GM18508 (cell line): Measurements from ENCODE around the gene WDR83.
"Not testable (repeated sequence)": the region's sequence is repeated elsewhere in the genome, so short reads cannot be mapped to it uniquely, and the experiment has no call there.

Experiments used
- ATAC-seq: cut with Tn5 transposase; IDR thresholded peaks from one replicate; pipeline ENCODE4 v1.9.1; 2021; ENCODE audit warnings: moderate number of reproducible peaks; ENCODE audit not compliant: insufficient read depth, unreplicated experiment

Gene WDR83

DNA sequence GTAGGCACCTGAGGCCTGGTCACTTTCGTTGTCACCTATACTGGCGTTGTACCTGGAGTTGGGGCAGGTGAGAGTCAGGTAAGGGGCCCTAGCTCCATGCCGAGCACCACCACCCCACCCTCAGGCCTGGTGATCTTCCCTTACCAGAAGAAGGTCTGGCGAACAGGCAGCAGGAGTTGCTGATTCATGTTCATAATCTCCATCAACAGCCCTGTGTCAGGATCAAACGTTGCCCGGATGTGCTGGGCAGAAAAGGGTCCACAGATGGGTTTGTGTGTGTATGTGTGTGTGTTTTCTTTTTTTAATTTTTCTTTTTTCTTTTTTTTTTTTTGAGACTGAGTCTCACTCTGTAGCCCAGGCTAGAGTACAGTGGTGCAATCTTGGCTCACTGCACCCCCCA lies 14.4 kb upstream of the WDR83 start:
- no peak for ATAC-seq

DNA sequence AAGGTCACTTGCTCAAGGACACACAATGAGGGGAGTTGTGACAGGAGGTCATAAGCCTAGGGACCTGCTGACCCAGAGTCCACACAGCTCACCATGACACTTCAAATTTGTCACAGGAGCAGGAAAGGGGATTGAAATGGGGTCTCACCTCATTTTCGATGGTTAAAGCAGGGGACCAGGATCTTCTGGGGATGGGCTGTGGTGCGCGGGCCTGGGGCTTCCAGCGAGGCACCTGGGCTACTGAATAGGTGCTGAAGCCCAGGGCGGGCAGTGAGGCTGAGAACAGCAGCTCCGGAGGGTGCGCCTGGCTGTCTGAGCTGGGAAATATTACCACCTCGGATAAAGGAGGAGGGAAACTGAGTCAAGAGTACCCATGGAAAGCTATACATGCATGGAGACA lies 11.1 kb upstream of the WDR83 start:
- no peak for ATAC-seq

DNA sequence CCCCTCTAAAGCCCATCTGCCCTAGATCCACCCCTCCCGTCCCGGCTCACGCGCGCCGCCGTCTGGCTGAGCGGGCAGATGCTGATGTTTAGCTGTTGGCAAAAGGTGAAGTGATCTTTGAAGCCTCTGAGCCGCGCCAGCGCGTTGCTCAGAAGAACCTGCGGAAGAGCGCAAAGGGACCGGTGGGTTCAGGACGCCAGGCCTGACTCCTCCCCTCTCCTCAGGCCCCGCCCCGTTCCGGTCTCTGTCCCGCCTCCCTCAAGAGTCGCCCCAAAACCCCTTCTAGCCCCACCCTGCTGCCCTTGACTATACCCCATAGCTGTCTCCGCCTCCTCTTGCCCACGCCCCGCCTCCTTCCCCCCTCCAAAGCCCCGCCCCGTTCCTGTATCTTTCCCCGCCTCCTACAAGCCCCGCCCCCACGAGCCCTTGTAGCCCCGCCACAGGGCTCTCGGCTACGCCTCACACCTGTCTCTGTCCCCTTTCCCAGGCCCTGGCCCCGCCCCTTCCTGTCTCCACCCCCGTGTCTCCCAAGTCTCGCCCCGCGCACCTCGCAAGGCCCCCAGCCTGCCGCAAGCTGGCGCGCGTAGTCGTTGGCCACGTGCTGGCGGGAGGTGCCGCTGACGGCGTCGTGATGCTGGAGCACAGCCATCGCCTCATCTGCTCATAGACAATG lies 9.6 kb upstream of the WDR83 start:
- ATAC-seq = no peak

DNA sequence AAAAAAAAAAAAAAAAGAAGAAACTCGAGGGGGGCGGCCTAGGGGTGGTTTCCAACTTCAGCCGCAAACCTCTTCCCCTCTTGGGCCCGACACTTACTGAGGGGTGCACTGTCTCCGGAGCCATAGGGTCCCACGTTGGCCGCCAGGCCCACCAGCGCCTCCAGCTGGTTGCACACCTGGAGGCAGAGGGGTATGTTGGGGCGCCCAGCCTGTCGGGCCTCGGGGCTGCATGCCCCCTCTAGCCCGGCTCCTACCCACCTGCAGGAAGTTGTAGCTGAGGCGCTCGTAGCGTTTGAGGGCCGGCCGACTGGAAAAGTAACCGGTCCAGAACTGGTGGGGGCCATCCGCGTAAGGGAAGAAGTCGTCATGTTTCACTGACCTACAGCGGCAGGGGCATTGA lies 8.6 kb upstream of the WDR83 start:
- no peak for ATAC-seq

DNA sequence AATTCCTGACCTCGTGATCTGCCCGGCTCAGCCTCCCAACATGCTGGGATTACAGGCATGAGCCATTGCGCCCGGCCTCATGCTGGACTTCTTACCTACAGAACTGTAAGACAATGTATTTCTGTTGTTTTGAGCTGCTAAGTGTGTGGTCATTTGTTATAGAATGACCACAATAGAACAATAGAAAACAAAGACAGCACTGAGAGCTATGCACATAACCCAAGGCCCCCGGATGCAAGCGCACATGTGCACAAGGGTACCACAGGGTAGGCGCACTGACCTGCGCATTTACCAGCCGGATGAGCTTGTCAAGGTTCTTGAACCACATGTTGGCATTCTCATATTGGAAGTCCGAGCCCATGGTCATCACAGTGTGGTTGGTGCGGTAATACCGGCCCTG lies 5.6 kb upstream of the WDR83 start:
- ATAC-seq = no peak

DNA sequence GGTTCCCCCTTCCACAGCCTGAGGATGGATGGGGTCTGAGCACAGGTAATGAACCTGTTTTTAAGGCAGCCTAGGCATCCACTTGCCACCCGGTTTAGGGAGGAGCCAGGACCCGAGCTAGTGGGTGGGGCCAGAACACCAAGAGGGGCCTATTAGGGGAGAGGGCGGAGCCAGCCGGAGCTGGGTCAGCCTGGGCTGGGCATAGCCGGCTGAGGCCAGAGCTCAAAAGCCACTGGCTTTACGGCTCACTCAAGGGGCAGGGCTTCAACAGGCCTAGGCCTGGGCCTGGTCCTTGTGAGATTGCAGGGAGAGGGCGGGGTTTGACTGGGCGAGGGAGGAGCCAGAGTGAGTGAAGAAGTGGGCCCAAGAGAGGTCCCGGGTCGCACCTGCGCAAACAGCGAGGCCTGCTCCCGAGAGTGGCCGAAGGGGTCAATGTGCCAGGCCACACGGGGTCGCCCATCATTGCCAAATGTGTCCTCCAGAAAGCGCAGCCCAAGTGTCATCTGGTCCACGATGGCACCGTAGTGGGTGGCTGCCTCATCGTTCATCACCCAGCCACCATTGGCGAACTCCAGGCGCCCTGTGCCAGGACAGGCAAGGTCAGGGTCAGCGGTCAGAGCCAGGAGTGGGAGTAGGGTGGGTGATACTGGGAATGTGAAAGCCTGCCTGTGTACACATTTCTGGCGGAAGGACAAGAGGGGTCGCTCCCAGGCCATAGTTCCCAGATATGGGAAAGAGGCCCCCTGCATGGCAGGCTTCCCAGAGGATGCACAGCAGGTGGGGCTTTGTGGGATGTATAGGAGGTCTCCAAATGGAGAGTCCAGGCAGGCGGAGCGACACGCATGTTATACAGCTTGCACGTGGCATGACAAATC lies 2.0 kb upstream of the WDR83 start:
- no peak for ATAC-seq

DNA sequence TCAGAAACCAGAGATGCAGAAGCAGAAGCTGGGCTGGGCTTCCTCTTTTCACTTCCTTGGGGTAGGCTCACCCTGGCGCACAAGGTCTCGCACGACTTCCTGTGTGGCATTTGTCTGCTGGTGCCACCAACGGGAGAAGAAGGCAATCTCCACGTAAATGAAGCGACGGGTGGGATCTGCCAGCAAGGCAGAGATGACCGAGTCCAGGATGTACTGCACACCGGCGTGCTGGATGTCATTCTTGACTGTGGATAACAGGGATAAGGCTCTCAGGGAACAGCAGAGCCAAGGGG lies 1.4 kb upstream of the WDR83 start:
- no peak for ATAC-seq

DNA sequence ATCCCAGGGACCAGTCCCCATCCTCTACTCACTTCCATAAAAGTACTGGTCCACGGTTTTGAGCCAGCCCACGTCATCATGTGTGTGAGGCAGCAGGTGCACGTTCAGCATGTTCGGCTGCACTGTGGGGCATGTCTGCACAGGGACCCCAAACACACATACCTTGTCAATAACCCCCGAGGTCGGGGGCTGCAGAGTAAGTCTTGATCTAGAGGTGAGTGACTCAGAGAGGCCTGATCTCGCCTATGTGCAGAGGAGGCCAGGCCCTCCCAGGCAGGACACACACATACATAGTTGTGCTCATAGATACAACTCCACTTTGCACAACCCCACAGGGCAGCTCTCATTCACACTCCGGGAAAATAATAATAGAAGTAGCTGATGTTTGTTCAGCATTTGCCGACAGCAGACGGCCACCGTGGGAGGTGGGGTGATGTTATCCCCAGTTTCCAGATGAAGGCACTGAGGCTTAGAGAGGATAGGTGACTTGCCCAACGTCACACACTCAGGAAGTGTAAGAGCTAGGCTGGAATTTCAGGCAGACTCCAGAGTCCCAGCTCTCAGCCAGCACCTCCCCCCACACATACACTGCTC lies 839 bp upstream of the WDR83 start:
- no peak for ATAC-seq

DNA sequence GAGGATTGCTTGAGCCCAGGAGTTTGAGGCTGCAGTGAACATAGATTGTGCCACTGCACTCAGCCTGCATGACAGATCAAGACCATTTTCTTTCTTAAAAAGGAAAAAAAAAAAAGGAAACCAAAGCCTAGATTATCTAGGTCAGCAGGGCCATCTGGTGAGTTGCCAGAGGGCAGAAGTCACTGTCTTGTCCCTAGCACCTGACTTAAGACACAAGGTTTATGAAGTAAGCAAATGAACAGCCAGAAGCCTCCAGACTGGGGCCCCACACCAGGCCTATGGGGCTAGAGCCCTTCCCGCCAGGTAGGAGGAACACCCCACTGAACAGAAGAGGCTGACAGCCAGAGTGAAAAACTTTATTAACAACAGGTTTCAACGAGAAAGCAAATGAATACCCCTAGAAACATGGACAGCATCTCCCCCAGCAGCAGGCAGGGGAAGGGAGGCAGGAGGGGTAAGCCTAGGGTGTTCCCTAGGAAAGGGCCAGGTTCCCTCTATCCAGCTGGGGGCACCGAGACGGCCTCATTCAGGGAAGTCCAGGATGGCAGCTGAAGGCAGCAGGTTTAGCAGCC lies 1.2 kb downstream of the WDR83 start:
- no peak for ATAC-seq

DNA sequence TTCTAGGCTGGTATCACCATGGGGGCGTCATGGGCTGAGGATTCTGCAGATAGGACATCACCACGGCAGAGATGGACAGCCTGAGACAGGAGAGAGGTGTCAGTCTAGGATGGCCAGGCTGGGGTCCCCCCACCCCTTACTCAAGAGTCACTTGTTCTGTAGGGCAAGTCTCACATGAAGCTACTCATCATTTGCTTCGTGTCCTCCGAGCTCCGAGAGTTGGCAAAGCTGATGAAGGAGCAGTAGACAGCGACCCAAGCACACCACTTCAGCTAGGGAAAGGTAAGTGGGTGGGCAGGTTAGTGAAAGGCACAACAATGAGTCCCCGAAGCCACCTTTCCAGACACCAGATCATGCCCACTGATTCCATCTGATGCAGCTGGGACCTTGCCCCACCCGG lies 1.7 kb downstream of the WDR83 start:
- ATAC-seq = no peak

DNA sequence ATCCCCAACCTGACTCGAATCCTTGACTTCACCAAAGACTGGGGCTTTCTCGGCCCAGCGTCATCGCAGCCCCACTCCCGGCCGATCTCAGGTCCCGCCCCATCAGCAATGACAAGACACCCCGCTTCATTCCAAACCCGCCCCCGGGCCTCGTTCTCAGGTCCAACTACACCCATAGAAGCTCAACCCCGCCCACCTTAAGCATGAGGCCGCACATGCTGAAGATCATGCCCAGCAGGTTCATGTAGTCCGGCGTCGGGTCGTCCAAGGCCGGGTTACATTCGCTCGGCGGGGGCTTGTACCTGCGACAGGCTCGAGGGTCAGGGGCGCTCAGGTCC lies 2.3 kb downstream of the WDR83 start:
- ATAC-seq = no peak

DNA sequence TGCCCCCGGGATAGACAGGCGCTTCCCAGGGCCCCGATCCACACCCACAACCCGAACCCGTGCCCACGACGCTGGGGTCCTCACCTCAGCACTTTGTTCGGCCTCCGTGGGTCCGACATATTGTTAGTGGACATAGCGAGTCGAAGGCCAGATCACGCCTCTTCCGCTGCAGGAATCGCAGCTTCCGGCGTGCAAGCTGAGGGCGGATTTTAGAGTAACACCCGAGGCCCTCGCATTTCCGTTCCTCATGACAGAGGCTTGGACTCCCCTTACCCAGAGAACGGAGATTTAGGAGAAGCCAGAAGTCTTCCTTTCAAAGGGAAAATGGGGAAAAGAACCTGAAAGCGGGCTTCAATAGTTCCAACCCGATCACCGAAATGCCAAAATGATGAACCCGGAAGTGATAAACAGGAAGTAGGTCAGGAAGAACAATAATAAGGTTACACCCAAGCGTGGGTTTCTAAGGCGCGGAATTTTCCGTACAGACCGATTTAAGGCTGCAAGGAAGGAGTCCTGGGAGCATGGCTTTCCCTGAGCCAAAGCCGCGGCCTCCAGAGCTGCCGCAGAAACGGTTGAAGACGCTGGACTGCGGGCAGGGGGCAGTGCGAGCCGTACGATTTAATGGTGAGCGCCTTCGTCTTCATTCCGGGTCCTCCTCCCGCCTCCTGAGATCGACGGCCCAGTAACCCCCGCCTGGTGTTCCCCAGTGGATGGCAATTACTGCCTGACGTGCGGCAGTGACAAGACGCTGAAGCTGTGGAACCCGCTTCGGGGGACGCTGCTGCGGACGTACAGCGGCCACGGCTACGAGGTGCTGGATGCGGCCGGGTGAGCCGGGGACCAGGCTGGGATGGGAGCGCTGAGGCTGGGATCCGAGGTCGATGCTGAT lies 2.9 kb downstream of the WDR83 start:
- ATAC-seq = no peak

DNA sequence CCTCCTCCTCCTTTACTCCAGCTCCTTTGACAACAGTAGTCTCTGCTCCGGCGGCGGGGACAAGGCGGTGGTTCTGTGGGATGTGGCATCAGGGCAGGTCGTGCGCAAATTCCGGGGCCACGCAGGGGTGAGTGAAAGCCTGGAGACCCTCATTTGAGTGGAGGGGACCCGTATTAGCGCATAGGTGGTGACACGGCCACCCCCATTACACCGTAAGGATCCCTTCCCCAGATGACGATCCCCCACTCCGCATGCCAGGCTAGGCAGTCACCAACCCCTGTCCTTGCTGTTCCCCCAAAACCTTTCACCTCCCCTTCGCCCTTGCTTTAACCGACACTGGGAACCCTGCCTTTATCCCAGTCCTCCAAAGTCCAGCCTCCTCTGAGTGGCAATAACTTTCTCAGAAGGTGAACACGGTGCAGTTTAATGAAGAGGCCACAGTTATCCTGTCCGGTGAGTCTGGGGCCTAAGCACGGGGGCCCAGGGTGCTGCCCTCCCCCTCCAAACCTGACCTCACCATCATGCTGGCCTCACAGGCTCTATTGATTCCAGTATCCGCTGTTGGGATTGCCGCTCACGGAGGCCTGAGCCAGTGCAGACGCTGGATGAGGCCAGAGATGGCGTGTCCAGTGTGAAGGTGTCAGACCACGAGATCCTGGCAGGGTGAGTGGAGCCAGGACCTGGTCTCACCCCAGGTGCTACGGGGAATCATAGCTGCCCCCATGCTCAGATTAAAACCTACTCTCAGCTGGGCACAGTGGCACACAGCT lies 3.7 kb downstream of the WDR83 start:
- ATAC-seq = no peak

DNA sequence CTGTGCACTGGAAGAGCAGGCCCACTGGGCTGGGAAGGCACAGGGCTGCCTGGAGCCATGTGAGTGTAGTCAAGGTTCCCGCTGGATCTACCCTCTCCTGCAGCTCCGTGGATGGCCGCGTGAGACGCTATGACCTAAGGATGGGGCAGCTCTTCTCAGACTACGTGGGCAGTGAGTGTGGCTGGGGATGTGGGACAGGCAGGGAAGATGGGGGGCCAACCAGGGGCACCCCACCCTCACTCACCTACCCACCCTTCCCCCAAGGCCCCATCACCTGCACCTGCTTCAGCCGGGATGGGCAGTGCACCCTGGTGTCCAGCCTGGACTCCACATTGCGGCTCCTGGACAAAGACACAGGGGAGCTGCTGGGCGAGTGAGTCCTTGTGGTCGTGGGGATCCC lies 6.1 kb downstream of the WDR83 start:
- ATAC-seq = no peak

DNA sequence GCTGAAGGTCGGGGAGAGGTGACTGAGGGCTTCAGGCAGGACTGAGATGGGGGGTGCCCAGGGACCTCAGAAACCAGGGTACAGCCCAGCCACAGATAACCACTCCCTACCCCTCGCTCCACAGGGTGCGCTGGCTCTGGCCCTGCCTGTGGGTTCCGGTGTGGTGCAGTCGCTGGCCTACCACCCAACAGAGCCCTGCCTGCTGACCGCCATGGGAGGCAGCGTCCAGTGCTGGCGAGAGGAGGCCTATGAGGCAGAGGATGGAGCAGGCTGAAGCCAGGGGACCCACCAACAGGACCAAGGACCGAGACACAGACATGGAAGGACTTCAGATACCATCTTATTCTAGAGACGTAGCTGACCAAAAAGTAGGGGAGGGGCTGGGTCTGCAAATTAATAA lies 8.8 kb downstream of the WDR83 start:
- no peak for ATAC-seq

DNA sequence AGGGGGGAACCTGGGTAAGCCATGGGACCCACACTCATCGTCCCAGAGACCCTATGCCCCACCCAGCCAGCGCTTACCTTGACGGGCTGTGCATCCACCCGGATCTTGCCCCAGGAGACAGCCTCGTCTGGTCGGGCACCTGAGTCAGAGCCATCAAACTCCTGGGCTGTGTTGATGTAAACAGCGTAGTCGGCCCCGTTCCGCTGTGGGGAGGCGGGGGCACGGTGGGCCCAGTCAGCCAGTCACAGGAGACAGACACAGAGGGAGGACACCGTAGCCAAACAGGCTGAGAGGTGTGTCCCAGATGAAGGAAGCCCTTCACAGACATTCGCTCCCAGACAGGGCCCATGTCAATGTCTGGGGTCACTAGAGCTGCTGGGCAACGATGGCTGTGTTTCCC lies 9.3 kb downstream of the WDR83 start:
- ATAC-seq = no peak

DNA sequence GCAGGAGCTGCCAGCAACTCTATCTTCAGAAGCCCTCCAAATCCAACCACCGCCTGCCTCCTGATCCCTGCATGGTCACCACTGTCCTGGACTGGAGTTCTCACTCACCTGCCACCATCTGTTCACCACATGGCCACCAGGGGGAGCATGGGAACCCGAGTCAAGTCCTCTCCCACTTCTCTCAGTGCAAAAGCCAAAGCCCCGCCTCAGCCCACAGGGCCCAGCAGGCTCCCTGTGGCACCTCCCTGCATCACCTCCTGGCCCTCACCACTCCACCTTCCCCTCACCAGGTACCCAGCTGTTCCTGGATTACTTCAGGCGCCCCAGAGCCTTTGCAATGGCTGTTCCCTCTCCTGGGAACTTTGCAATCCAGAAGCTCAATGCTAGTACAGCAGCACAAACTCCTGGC lies 9.8 kb downstream of the WDR83 start:
- no peak for ATAC-seq

DNA sequence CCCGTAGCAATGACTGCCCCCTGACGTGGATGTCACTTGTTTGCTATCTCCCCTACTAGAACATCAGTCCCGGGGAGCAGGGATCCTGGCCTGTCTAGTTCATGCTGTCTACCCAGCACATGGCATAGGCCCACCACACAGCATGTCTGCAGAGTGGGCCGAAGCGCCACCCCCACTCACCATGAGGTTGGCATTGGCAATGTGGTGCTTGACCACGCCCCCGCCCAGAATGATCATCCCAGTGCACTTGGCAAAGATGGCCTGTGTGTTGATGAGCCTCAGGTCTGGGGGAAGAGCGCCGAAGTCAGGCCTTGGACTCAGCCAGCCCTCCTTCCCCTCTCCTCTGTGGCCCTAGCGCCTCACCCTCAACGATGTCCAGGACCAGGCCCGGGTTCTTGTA lies 10.3 kb downstream of the WDR83 start:
- no peak for ATAC-seq

DNA sequence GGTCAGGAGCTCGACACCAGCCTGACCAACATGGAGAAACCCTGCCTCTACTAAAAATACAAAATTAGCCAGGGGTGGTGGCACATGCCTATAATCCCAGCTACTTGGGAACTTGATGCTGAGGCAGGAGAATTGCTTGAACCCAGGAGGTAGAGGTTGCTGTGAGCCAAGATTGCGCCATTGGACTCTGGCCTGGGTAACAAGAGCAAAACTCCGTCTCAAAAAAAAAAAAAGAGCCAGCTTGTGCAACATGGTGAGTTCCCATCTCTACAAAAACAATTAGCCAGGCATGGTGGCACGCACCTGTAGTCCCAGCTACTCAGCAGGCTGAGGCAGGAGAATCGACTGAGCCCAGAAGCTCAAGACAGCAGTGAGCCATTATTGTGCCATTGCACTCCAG lies 11.4 kb downstream of the WDR83 start:
- ATAC-seq = not testable (repeated sequence)

DNA sequence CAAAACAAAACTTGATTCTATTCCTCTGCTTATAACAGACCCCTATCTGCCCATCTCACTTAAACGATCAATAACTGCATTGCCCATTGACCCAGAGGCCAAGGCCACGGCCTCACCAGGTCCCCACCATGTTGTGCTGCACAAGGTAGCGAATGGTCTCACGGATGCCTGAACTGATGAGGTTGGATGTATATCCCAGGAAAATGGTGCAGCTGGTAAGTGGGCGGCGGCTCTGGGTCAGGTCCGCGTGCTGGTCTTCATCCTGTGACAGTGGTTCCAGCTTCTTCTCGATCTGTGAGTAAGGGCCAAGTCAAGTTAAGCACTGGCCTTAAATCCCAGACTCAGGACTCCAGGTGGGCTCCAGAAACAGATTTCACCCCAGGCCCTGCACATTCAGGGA lies 13.4 kb downstream of the WDR83 start:
- no peak for ATAC-seq
